ENCODE measurements around the gene PPTC7.
"Not testable (repeated sequence)": the region's sequence is repeated elsewhere in the genome, so short reads cannot be mapped to it uniquely, and the experiment has no call there.

PPTC7 gene

GRCh38 chr12:110561471-110562201, 21.5 kb downstream of the PPTC7 start:
- no peak for DNase-seq (ENCODE audit: low read depth)

GRCh38 chr12:110560946-110561345, 22.2 kb downstream of the PPTC7 start:
- no peak for DNase-seq (ENCODE audit: low read depth)

- no peak for DNase-seq (ENCODE audit: low read depth)
These were observed 23.1 kb downstream of the PPTC7 start for GRCh38 chr12:110560048-110560447.

- not testable (repeated sequence) for DNase-seq (ENCODE audit: low read depth)
These were observed 24.2 kb downstream of the PPTC7 start for GRCh38 chr12:110558945-110559344.

GRCh38 chr12:110557300-110557699, 25.8 kb downstream of the PPTC7 start:
- no peak for DNase-seq (ENCODE audit: low read depth)

- no peak for DNase-seq (ENCODE audit: low read depth)
These were observed 26.4 kb downstream of the PPTC7 start for GRCh38 chr12:110556705-110557104.

- DNase-seq (ENCODE audit: low read depth): no peak
These were observed 27.3 kb downstream of the PPTC7 start for GRCh38 chr12:110555577-110556406.

- DNase-seq (ENCODE audit: low read depth): no peak
These were observed 28.9 kb downstream of the PPTC7 start for GRCh38 chr12:110554184-110554583.

- DNase-seq (ENCODE audit: low read depth): no peak
These were observed 32.1 kb downstream of the PPTC7 start for GRCh38 chr12:110550981-110551380.

- no peak for DNase-seq (ENCODE audit: low read depth)
These were observed 33.4 kb downstream of the PPTC7 start for GRCh38 chr12:110549716-110550115.

GRCh38 chr12:110548678-110549077, 34.4 kb downstream of the PPTC7 start:
- no peak for DNase-seq (ENCODE audit: low read depth)

GRCh38 chr12:110547090-110547489, 36.0 kb downstream of the PPTC7 start:
- no peak for DNase-seq (ENCODE audit: low read depth)

GRCh38 chr12:110546339-110546738, 36.8 kb downstream of the PPTC7 start:
- DNase-seq (ENCODE audit: low read depth): no peak

GRCh38 chr12:110545812-110546211, 37.3 kb downstream of the PPTC7 start:
- no peak for DNase-seq (ENCODE audit: low read depth)

- DNase-seq (ENCODE audit: low read depth): not testable (repeated sequence)
These were observed 37.9 kb downstream of the PPTC7 start for GRCh38 chr12:110545259-110545658.

GRCh38 chr12:110543965-110544364, 39.2 kb downstream of the PPTC7 start:
- no peak for DNase-seq (ENCODE audit: low read depth)

GRCh38 chr12:110543252-110543959, 39.7 kb downstream of the PPTC7 start:
- DNase-seq (ENCODE audit: low read depth): no peak

GRCh38 chr12:110540048-110540447, 43.1 kb downstream of the PPTC7 start:
- DNase-seq (ENCODE audit: low read depth): no peak

- DNase-seq (ENCODE audit: low read depth): no peak
These were observed 44.1 kb downstream of the PPTC7 start for GRCh38 chr12:110538869-110539622.

- DNase-seq (ENCODE audit: low read depth): no peak
These were observed 45.3 kb downstream of the PPTC7 start for GRCh38 chr12:110537605-110538409.

Data from activated gamma-delta T cell treated with anti-CD3 and anti-CD28 coated beads, Interleukin-2, amount 50 U/mL, for 16 hours (primary cell).